Measurements from ENCODE around the gene LAPTM4A. TPM values are rescaled to one million over a fixed set of nuclear protein-coding genes. Genes with fewer than 3 reads are reported as not detected.

LAPTM4A gene
- total RNA-seq, 2 donors from 2014 or later: 181 to 200 TPM

- no peak for TF ChIP-seq CTCF (IDR thresholded peaks at IDR 0.05)
- DNase-seq (ENCODE audit: low spot score) (no peak), ATAC-seq (ENCODE audit: insufficient number of reproducible peaks, low FRiP score, low read depth) (no peak)
- Histone ChIP-seq H3K9me3 (no peaks in the 10 kb centered on the region), H3K36me3 (no peaks in the 10 kb centered on the region), H3K27ac (no peak overlapping the region), H3K4me1 (ENCODE audit: control insufficient read depth in 1 of 2, low read depth in 2 of 2) (peaks cover 4 to 9% of the 10 kb centered on the region in 2 donors), H3K27me3 (replicated peaks; ENCODE audit: insufficient read depth) (no peaks in the 10 kb centered on the region), H3K4me3 (no peak overlapping the region)
Measured at GRCh38 chr2:19993731-19994130, 57.7 kb downstream of the LAPTM4A start.

GRCh38 chr2:19991895-19992294 lies 59.5 kb downstream of the LAPTM4A start:
- DNase-seq (ENCODE audit: low spot score) (no peak), ATAC-seq (ENCODE audit: insufficient number of reproducible peaks, low FRiP score, low read depth) (no peak)
- H3K27me3 ChIP-seq (replicated peaks; ENCODE audit: insufficient read depth): no peaks in the 10 kb centered on the region
- no peaks in the 10 kb centered on the region for H3K36me3 ChIP-seq
- no peak overlapping the region for H3K27ac ChIP-seq
- TF ChIP-seq CTCF (IDR thresholded peaks at IDR 0.05): no peak
- H3K4me1 ChIP-seq (ENCODE audit: control insufficient read depth in 1 of 2, low read depth in 2 of 2): peaks cover 4 to 16% of the 10 kb centered on the region in 2 donors
- H3K9me3 ChIP-seq: no peaks in the 10 kb centered on the region
- no peak overlapping the region for H3K4me3 ChIP-seq

GRCh38 chr2:19990416-19990728 lies 61.1 kb downstream of the LAPTM4A start:
- ATAC-seq (ENCODE audit: insufficient number of reproducible peaks, low FRiP score, low read depth): no peak
- Histone ChIP-seq H3K36me3 (no peaks in the 10 kb centered on the region), H3K9me3 (no peaks in the 10 kb centered on the region), H3K4me1 (ENCODE audit: control insufficient read depth in 1 of 2, low read depth in 2 of 2) (peaks cover 4 to 16% of the 10 kb centered on the region in 2 donors), H3K27me3 (replicated peaks; ENCODE audit: insufficient read depth) (no peaks in the 10 kb centered on the region), H3K4me3 (peak overlapping the region; percentile 92), H3K27ac (peak overlapping the region in 1 of 2 donors; percentile 69)
- TF ChIP-seq CTCF (IDR thresholded peaks at IDR 0.05): no peak
- no peak for DNase-seq (ENCODE audit: low spot score)

GRCh38 chr2:19989667-19990415 lies 61.6 kb downstream of the LAPTM4A start, which contains the start of gene WDR35:
Gene WDR35, minus strand, starts transcription at chr2:19990105. Its CDS starts 90 bp downstream, at chr2:19990015.
- Histone ChIP-seq H3K4me1 (ENCODE audit: control insufficient read depth in 1 of 2, low read depth in 2 of 2) (peaks cover 4 to 16% of the 10 kb centered on the region in 2 donors), H3K27ac (peak within 1 kb of the TSS; percentile 54 to 69), H3K4me3 (peak within 1 kb of the TSS; percentile 92), H3K27me3 (replicated peaks; ENCODE audit: insufficient read depth) (no peaks in the 10 kb centered on the region), H3K36me3 (no peaks in the 10 kb centered on the region), H3K9me3 (no peaks in the 10 kb centered on the region)
- TF ChIP-seq CTCF (IDR thresholded peaks at IDR 0.05): no peak
- DNase-seq (ENCODE audit: low spot score) (peak; percentile 64), ATAC-seq (ENCODE audit: insufficient number of reproducible peaks, low FRiP score, low read depth) (peak; percentile 86)

GRCh38 chr2:19989342-19989666 lies 62.1 kb downstream of the LAPTM4A start:
- ATAC-seq (ENCODE audit: insufficient number of reproducible peaks, low FRiP score, low read depth): no peak
- peak overlapping the region; percentile 54 to 69 for H3K27ac ChIP-seq

More at GRCh38 chr2:19989342-19989666, 62.1 kb downstream of the LAPTM4A start:
- peak overlapping the region; percentile 92 for H3K4me3 ChIP-seq
- H3K4me1 ChIP-seq (ENCODE audit: control insufficient read depth in 1 of 2, low read depth in 2 of 2): peaks cover 4 to 16% of the 10 kb centered on the region in 2 donors
- no peaks in the 10 kb centered on the region for H3K36me3 ChIP-seq
- no peak for DNase-seq (ENCODE audit: low spot score)
- H3K27me3 ChIP-seq (replicated peaks; ENCODE audit: insufficient read depth): no peaks in the 10 kb centered on the region
- no peak for TF ChIP-seq CTCF (IDR thresholded peaks at IDR 0.05)
- H3K9me3 ChIP-seq: no peaks in the 10 kb centered on the region

All from thoracic aorta (tissue), 2 donors.